NCI-H774 (cell line): ENCODE data around the gene MRPL51.

ENCODE experiments used
- DNase-seq: peaks from one replicate; lab custom pipeline; 2025; lab: John Stamatoyannopoulos, UW

MRPL51 gene

DNA sequence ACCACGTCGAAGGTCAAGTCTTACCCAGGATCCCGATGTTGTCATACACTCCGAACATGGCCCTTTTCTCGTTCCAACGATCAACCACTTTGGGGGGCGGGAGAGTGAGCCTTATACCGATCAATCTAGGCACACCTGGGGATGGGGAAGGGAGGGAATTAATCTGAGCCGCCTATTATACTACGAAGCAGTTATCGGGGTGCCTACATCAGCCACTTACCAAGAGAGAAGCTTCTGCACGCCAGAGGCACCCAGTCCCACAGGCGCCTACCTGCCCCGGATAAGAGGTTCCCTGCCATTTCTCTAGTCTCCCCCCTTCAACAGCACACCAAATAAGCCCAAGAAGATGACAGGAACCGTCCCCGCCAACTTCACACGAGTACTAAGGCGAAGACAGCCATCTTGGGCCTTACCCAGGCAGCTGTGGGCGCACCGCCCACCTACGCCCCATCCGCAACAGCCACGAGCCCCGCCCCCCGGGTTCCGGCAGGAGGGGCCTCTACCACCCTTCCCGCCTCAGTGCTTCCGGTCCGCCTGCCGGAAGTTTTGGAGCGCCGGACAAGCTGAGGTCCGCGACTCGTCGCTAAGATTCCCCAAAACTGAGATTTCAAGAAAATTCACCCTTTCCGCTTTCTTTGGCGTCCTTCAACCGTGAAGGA is at the start of gene MRPL51:
TSS of gene MRPL51 (minus strand) at position 425 of the 659 bp plus-strand sequence. CDS start at position 299, 126 bp downstream.
- DNase-seq: peak; percentile 97

DNA sequence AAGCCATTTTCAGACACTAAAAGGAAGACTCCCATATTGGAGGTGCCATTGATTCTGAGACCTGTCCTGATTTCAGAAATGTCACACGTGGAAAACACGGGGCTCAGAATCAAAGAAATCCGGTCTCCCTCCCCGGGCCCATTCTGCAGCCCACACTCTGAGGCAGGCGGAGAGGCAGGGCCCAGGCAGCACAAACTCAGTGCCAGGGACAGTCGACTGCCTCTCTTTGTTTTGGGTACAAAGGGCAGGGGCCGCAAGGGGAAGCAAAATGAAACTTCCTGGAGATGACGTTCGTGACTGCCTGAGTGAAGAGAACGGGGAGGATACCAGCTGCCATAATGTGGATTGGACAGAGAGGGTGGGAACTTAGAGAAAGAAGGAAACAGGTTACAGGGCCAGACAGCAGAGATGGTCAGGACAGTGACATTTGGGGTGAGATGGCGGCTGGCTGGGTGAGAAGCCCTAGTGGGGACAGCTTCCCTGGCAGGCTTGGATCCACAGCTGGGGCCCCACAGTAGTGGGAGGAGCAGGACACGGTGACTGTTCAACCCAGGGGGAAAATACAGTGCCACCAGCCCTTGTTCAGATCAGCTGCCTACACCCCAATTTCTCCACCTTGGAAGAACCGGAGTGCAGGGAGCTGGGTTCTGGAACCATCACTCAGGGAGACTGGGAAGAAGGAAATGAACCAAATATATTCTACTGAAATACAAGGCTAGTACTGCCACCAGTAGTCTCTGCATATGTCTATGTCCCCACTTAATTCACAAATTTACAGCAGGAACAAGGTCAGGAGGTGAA is 49.3 kb upstream of the MRPL51 start:
- DNase-seq: no peak

DNA sequence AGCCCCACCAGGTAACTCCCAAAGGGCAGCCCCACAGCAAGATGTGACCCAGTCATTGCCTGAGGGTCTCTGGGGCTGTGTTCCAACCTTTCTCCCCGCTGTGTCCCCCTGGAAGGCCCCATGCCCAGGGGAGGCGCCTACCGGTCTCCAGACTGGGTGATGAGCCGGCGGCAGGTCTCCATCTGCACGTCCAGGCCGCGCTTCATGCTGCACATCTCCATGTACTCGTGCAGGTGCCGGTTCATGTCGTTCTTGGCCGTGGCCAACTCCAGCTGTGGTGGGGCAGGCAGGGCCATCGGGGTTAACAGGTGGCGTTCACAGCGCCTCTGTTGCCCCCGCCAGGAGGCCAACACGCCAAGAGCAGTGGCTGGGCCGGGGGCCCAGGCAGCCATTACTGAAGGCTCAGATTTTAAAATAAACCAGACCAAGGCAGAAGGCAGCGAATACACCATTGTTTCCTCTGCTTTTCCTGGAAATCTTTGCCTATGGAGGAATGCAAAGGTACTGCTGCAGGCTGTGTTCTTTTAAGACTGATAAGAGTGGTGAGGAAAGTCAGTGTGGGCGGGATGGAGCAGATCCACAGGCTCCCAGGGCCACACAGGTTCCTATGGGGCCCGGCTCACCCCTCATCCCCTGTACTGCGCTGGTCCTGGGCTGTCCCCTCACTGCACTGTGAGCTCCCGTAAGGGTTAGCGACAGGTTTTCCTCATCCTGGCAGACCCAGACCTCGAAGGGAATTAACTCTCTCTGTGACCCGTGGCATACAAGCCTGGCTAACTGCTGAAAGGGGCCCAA is 48.5 kb upstream of the MRPL51 start:
- DNase-seq: no peak

DNA sequence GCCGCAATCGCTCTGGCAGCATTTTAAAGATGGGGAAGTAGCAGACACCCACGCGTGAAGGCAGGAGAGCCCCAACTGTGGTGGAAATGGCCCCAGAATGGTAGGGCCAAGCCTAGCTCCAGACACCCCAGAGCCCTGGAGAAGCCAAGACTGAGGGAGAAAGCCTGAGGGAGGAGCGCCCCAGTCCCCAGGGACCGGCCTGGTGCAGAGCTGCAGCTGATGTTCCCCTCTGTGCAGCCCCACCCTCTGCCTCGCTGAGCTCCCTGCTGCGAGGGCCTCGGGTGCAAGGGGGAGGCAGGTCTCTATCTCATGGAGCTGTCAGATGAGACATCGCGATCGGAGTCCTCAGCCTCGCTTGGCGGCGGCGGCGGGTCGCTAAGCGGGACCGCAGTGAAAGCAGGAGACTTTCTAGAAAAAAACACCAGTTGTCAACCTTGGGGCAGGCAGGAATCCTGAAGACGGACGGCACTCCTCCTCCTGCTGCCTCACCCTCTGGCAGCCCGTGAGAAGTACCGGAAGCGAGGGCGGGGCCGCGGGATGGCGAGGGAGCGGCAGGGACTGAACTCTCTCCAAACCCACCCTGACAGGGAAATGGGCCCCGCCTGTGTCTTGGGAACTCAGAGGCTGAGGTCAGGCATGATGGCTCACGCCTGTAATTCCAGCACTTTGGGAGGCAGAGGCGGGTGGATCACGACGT is 47.3 kb upstream of the MRPL51 start:
- DNase-seq: no peak

- no peak for DNase-seq
Measured at GRCh38 chr12:6539707-6540134, 46.7 kb upstream of the MRPL51 start.

DNA sequence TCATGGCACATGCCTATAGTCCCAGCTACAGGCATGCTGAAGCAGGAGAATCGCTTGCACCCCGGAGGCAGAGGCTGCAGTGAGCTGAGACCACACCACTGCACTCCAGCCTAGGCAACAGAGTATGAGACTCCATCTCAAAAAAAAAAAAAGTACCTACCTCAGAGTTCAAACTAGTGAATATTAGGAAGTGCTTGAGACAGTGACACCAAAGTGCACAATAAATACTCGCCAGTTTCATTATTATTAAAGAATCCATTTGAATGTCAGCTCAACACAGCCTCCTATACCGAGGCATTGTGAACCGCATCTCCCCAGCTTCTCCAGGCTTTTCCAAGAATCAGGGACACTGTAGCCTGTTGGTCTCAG is 46.2 kb upstream of the MRPL51 start:
- no peak for DNase-seq

DNA sequence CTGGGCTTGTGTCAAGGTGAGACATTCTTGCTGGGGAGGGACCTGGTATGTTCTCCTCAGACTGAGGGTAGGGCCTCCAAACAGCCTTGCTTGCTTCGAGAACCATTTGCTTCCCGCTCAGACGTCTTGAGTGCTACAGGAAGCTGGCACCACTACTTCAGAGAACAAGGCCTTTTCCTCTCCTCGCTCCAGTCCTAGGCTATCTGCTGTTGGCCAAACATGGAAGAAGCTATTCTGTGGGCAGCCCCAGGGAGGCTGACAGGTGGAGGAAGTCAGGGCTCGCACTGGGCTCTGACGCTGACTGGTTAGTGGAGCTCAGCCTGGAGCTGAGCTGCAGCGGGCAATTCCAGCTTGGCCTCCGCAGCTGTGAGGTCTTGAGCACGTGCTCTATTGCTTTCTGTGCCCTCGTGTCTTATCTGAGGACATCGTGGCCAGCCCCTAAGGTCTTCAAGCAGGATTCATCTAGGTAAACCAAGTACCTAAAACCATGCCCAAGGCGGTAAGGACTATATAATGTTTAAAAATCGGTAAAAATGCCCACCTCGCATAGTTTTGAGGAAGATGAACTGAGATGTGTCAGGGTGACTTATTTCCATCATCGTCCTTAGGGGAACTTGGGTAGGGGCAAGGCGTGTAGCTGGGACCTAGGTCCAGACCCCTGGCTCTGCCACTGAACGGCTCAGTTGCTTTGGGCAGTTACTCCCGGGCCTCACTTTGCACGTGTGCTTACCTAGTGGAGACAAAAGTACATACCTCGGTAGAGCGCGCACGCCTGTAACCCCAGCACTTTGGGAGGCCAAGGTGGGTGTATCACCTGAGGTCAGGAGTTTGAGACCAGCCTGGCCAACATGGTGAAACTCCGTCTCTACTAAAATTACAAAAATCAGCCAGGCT is 45.6 kb upstream of the MRPL51 start:
- DNase-seq: no peak

GRCh38 chr12:6537580-6538419 is 44.7 kb upstream of the MRPL51 start:
- DNase-seq: peak; percentile 75

- no peak for DNase-seq
Measured at GRCh38 chr12:6536894-6537579, 44.0 kb upstream of the MRPL51 start.

DNA sequence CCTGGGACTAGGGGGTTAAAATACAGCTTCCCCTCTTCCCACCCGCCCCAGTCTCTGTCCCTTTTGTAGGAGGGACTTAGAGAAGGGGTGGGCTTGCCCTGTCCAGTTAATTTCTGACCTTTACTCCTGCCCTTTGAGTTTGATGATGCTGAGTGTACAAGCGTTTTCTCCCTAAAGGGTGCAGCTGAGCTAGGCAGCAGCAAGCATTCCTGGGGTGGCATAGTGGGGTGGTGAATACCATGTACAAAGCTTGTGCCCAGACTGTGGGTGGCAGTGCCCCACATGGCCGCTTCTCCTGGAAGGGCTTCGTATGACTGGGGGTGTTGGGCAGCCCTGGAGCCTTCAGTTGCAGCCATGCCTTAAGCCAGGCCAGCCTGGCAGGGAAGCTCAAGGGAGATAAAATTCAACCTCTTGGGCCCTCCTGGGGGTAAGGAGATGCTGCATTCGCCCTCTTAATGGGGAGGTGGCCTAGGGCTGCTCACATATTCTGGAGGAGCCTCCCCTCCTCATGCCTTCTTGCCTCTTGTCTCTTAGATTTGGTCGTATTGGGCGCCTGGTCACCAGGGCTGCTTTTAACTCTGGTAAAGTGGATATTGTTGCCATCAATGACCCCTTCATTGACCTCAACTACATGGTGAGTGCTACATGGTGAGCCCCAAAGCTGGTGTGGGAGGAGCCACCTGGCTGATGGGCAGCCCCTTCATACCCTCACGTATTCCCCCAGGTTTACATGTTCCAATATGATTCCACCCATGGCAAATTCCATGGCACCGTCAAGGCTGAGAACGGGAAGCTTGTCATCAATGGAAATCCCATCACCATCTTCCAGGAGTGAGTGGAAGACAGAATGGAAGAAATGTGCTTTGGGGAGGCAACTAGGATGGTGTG is 43.1 kb upstream of the MRPL51 start:
- DNase-seq: no peak

DNA sequence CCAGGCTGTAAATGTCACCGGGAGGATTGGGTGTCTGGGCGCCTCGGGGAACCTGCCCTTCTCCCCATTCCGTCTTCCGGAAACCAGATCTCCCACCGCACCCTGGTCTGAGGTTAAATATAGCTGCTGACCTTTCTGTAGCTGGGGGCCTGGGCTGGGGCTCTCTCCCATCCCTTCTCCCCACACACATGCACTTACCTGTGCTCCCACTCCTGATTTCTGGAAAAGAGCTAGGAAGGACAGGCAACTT is 42.6 kb upstream of the MRPL51 start:
- no peak for DNase-seq

DNA sequence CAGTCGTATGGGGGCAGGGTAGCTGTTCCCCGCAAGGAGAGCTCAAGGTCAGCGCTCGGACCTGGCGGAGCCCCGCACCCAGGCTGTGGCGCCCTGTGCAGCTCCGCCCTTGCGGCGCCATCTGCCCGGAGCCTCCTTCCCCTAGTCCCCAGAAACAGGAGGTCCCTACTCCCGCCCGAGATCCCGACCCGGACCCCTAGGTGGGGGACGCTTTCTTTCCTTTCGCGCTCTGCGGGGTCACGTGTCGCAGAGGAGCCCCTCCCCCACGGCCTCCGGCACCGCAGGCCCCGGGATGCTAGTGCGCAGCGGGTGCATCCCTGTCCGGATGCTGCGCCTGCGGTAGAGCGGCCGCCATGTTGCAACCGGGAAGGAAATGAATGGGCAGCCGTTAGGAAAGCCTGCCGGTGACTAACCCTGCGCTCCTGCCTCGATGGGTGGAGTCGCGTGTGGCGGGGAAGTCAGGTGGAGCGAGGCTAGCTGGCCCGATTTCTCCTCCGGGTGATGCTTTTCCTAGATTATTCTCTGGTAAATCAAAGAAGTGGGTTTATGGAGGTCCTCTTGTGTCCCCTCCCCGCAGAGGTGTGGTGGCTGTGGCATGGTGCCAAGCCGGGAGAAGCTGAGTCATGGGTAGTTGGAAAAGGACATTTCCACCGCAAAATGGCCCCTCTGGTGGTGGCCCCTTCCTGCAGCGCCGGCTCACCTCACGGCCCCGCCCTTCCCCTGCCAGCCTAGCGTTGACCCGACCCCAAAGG is 42.1 kb upstream of the MRPL51 start:
- DNase-seq: peak; percentile 66

- DNase-seq: no peak
Measured at GRCh38 chr12:6534695-6534944, 41.6 kb upstream of the MRPL51 start.

DNA sequence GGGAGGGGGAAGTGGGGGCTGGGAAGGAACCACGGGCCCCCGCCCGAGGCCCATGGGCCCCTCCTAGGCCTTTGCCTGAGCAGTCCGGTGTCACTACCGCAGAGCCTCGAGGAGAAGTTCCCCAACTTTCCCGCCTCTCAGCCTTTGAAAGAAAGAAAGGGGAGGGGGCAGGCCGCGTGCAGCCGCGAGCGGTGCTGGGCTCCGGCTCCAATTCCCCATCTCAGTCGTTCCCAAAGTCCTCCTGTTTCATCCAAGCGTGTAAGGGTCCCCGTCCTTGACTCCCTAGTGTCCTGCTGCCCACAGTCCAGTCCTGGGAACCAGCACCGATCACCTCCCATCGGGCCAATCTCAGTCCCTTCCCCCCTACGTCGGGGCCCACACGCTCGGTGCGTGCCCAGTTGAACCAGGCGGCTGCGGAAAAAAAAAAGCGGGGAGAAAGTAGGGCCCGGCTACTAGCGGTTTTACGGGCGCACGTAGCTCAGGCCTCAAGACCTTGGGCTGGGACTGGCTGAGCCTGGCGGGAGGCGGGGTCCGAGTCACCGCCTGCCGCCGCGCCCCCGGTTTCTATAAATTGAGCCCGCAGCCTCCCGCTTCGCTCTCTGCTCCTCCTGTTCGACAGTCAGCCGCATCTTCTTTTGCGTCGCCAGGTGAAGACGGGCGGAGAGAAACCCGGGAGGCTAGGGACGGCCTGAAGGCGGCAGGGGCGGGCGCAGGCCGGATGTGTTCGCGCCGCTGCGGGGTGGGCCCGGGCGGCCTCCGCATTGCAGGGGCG is 41.0 kb upstream of the MRPL51 start, which contains the start of gene GAPDH:
TSS of gene GAPDH (plus strand) at position 595 of the 772 bp plus-strand sequence. CDS start 316 bp downstream, outside the sequence.
- peak; percentile 98 for DNase-seq

- no peak for DNase-seq
Measured at GRCh38 chr12:6533653-6533922, 40.5 kb upstream of the MRPL51 start.

GRCh38 chr12:6532927-6533652 is 40.0 kb upstream of the MRPL51 start:
- peak; percentile 70 for DNase-seq
